ENCODE data around the gene SPIRE1. TPM values are rescaled to one million over a fixed set of nuclear protein-coding genes. Genes with fewer than 3 reads are reported as not detected.

Gene SPIRE1
- total and polyA plus RNA-seq, 9 donors, result 7.9 to 30.2 (median 20.4) TPM

- H3K27ac ChIP-seq, result no peak overlapping the region
- no peaks in the 10 kb centered on the region for H3K9me3 ChIP-seq
- no peaks in the 10 kb centered on the region for H3K4me1 ChIP-seq (ENCODE audit: insufficient read depth)
- peaks cover 3% of the 10 kb centered on the region for H3K36me3 ChIP-seq
- TF ChIP-seq POLR2A (IDR thresholded peaks at IDR 0.05), result no peak
- no peak for TF ChIP-seq EP300 (IDR thresholded peaks at IDR 0.05)
- no peak for TF ChIP-seq CTCF (IDR thresholded peaks at IDR 0.05)
- DNase-seq, result no peak
- H3K27me3 ChIP-seq, result no peaks in the 10 kb centered on the region
- WGBS, 3 donors, result 85 to 88% (median 88%) methylated on average over 7 of the region's 7 CpGs
- intact Hi-C loops (cut with DNase I), result no loop called here
- H3K4me3 ChIP-seq, result no peak overlapping the region
These were observed 194.7 kb downstream of the SPIRE1 start for GRCh38 chr18:12463191-12463590.

GRCh38 chr18:12462242-12462641 lies 195.7 kb downstream of the SPIRE1 start:
- 95 to 99% (median 98%) methylated on average over 2 of the region's 2 CpGs for WGBS, 3 donors
- Histone ChIP-seq H3K4me1 (ENCODE audit: insufficient read depth) (no peaks in the 10 kb centered on the region), H3K27ac (no peak overlapping the region), H3K4me3 (no peak overlapping the region), H3K36me3 (peaks cover 3% of the 10 kb centered on the region), H3K27me3 (no peaks in the 10 kb centered on the region), H3K9me3 (no peaks in the 10 kb centered on the region)
- no peak for TF ChIP-seq CTCF (IDR thresholded peaks at IDR 0.05)
- TF ChIP-seq EP300 (IDR thresholded peaks at IDR 0.05), result no peak
- TF ChIP-seq POLR2A (IDR thresholded peaks at IDR 0.05), result no peak
- intact Hi-C loops (cut with DNase I), result no loop called here
- DNase-seq, result no peak

GRCh38 chr18:12461326-12461725 lies 196.6 kb downstream of the SPIRE1 start:
- peaks cover 3% of the 10 kb centered on the region for H3K36me3 ChIP-seq
- intact Hi-C loops (cut with DNase I), result no loop called here
- H3K9me3 ChIP-seq, result no peaks in the 10 kb centered on the region
- H3K4me1 ChIP-seq (ENCODE audit: insufficient read depth), result no peaks in the 10 kb centered on the region
- H3K4me3 ChIP-seq, result no peak overlapping the region
- DNase-seq, result no peak
- H3K27me3 ChIP-seq, result no peaks in the 10 kb centered on the region
- 73 to 96% (median 82%) methylated on average over 6 of the region's 6 CpGs for WGBS, 3 donors
- TF ChIP-seq EP300 (IDR thresholded peaks at IDR 0.05) (no peak), POLR2A (IDR thresholded peaks at IDR 0.05) (no peak), CTCF (IDR thresholded peaks at IDR 0.05) (no peak)
- H3K27ac ChIP-seq, result no peak overlapping the region

GRCh38 chr18:12460874-12461273 lies 197.0 kb downstream of the SPIRE1 start:
- no peaks in the 10 kb centered on the region for H3K4me1 ChIP-seq (ENCODE audit: insufficient read depth)
- H3K36me3 ChIP-seq, result peaks cover 3% of the 10 kb centered on the region
- no peaks in the 10 kb centered on the region for H3K9me3 ChIP-seq
- no peak overlapping the region for H3K27ac ChIP-seq
- no peak overlapping the region for H3K4me3 ChIP-seq
- intact Hi-C loops (cut with DNase I), result no loop called here
- 37 to 49% (median 43%) methylated on average over 5 of the region's 5 CpGs for WGBS, 3 donors
- TF ChIP-seq POLR2A (IDR thresholded peaks at IDR 0.05) (no peak), EP300 (IDR thresholded peaks at IDR 0.05) (no peak), CTCF (IDR thresholded peaks at IDR 0.05) (no peak)
- no peak for DNase-seq
- no peaks in the 10 kb centered on the region for H3K27me3 ChIP-seq

- no peaks in the 10 kb centered on the region for H3K4me1 ChIP-seq (ENCODE audit: insufficient read depth)
- intact Hi-C loops (cut with DNase I), result no loop called here
- no peaks in the 10 kb centered on the region for H3K27me3 ChIP-seq
- H3K27ac ChIP-seq, result no peak overlapping the region
- 60 to 71% (median 70%) methylated on average over 7 of the region's 7 CpGs for WGBS, 3 donors
- TF ChIP-seq POLR2A (IDR thresholded peaks at IDR 0.05), result no peak
- no peak overlapping the region for H3K4me3 ChIP-seq
- DNase-seq, result no peak
- peaks cover 3% of the 10 kb centered on the region for H3K36me3 ChIP-seq
- H3K9me3 ChIP-seq, result no peaks in the 10 kb centered on the region
These were observed 199.1 kb downstream of the SPIRE1 start for GRCh38 chr18:12458771-12459170.

Data from ovary (tissue), 9 donors.